Pulmonary artery endothelial cell (primary cell): ENCODE data around the gene ACAD9. TPM values are rescaled to one million over a fixed set of nuclear protein-coding genes. Genes with fewer than 3 reads are reported as not detected.
"Not testable (repeated sequence)": the region's sequence is repeated elsewhere in the genome, so short reads cannot be mapped to it uniquely, and the experiment has no call there.

Experiments used
- DNase-seq: peaks from one replicate; pipeline ENCODE4 v3.0.0-alpha.2; 2011; ENCODE audit warnings: low read depth, low spot score
- total RNA-seq: library from RNA; depleted of rRNA; stranded (reverse); fragments of >200 nt; gene quantifications from 2 replicates; pipeline ENCODE4 v1.2.3, GENCODE V29; 2014

ACAD9 gene
- total RNA-seq, 1 donor from 2014 or later = 48.7 TPM

DNA sequence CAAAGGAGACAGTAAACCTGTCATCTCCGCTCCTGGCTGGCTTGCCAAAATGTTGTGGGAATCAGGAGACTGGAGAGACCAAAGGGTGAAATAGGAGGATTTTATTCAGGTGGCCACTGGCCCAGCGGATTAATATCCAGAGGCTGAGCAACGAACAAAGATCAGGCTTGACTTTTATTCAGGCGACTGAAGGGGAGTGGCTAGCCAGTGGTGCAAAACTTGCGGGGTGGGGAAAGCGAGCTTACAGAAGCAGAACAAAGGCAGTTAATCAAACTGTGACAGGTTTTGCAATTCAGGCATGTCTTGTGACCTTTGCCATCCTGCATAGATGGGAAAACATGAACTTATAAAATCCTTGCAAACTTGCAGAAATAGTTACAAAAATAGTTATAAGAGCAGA is 19.8 kb upstream of the ACAD9 start:
- no peak for DNase-seq

- no peak for DNase-seq
These were observed 17.9 kb upstream of the ACAD9 start for GRCh38 chr3:128861491-128861890.

GRCh38 chr3:128863560-128863959 is 15.9 kb upstream of the ACAD9 start:
- no peak for DNase-seq

DNA sequence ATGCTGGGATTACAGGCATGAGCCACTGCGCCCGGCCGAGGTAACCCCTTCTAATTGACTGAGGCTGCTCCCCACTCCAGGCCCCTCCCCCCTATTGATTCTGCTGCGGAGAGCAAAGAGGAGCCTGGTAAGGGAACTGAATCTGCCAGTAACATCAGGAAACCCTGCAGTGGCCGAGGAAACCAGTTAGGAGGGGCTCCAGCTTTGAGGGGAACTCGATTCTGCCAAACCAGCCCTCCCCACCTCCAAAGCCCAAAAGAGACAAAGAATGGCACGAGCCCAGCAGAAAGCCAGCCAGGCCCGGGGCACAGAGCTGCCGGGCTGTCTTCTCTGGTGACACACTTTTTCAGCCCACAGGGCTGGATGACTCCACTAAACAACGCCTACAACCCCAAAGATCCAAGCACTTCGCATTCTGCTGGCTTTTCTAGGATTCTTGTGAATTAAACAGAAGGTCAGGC is 15.0 kb upstream of the ACAD9 start:
- no peak for DNase-seq

GRCh38 chr3:128864849-128865804 is 14.3 kb upstream of the ACAD9 start:
- not testable (repeated sequence) for DNase-seq

- DNase-seq = no peak
These were observed 12.0 kb upstream of the ACAD9 start for GRCh38 chr3:128867200-128868125.

DNA sequence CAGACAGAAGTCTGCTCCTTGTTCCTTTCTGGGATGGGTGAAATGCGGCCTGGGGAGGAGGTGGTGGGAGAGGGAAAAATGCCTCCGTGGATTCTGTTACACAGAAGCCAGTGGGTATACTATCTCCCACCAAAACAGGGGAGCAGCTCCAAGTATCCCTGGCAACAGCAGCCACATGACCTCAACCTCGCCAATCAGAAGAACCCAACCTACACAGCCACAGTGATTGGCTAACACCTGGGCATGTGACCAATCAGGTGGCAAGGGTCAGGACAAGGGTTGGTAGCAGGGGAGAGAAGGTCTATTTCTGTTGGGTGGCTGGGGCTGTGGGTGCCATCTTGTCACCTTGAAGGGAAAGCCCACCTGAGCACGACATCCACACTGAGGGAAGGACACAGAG is 9.1 kb upstream of the ACAD9 start:
- no peak for DNase-seq

DNA sequence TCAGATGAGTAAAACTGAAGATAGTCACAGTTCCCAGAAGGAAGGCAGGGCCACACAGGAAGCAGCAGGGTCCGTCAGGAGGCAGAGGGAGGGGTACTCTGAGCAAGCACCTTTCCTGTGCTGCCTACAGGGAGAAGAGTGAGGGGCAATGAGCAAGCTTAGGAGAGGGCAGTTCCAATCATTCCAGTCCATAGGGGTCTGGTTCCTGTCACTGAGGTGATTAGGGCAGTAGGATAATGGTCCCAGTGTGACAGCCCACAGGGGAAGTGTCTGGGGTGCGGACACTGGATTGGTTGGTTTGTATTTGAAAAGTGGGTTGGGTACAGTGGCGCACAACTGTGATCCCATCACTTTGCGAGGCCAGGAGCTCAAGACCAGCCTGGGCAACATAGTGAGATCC is 7.1 kb upstream of the ACAD9 start:
- DNase-seq = no peak

- DNase-seq = no peak
These were observed 6.7 kb upstream of the ACAD9 start for GRCh38 chr3:128872744-128873143.

GRCh38 chr3:128873244-128874022 is 6.0 kb upstream of the ACAD9 start:
- no peak for DNase-seq

GRCh38 chr3:128874481-128875180 is 4.8 kb upstream of the ACAD9 start:
- DNase-seq = no peak

- no peak for DNase-seq
These were observed 3.8 kb upstream of the ACAD9 start for GRCh38 chr3:128875556-128876120.

DNA sequence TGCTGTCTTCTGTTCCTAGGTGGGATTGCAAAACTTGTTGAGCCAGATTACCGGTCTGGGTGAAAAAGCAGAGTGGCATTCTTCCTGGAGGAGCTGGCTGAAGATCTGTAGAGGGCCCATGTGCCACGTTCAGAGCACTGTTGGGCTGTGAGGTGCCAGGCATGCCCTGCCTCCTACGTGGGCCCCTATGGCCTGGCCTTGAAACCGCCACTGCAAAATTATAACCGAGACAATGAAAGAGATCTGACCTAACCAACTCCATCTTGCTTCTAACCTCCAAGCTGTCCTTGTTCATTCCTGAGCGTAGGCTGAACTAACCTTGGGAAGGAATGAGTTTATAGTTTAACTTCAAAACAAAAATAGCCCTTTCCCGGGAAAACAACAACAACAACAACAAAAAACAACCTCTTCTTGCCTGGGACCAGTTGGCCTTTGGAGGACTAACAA is 1.4 kb upstream of the ACAD9 start:
- no peak for DNase-seq

- peak; percentile 8 for DNase-seq
These were observed 780 bp upstream of the ACAD9 start for GRCh38 chr3:128878556-128879124.

DNA sequence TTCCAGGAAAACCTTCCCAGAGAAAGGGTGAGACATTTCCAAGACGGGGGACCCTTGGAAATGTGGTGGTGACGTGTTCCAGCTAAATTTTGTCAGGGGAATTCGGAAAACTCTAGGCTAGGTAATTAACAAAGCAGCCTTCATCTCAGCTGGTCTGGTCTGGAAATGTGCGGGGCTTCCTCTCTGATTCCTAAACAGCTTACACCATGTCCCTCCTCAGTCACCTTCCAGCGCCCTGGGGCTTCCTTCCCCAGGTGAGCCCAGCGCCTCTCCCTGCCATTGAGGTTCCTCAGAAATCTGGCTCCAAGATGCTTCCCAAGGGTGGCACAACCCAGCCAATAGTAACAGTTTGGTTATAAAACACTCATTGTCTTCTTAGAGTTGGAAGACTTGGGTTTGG is 571 bp downstream of the ACAD9 start:
- no peak for DNase-seq

GRCh38 chr3:128880455-128880854 is 1.0 kb downstream of the ACAD9 start:
- DNase-seq = not testable (repeated sequence)

- no peak for DNase-seq
These were observed 2.2 kb downstream of the ACAD9 start for GRCh38 chr3:128881576-128881975.

DNA sequence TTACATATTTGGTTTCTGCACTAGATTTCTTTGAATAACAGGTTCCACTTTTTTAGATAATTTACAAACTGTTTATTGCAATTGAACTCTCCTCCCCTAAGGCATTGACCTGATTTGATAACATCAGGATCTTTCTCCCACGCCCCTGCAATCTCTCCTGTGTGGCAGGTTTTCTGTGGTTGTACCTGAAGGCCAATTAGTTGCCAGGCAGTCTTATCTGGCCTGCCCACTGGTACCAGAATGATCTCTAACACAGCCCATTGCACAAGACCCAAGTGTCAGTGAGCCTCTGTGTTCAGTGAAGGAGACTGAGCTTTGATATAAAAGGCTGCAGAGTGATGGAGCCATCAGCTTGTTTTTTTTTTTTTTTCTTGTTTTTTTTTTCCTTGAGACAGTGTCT is 3.3 kb downstream of the ACAD9 start:
- no peak for DNase-seq

DNA sequence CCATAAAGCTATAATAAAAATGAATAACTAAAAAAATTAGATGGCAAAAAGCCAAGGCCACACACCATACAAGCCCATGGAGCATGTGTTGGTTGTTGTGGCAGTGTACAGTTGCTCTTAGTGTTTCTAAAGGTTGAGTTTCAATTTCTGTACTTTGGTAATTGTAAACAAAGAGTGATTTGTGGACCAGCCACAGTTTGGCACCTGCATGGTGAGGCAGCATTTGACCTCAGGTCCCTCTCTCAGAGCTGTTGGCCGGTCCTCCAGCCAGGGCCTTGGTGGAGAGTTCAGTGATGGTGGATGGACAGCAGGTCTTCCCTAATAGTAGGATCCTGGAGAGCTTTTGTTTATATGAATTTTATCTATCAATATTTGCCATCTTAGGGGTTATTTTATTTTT is 5.6 kb downstream of the ACAD9 start:
- DNase-seq = no peak
